Measurements from ENCODE around the gene ENTREP3. TPM values are rescaled to one million over a fixed set of nuclear protein-coding genes. Genes with fewer than 3 reads are reported as not detected.
"Not testable (repeated sequence)": the region's sequence is repeated elsewhere in the genome, so short reads cannot be mapped to it uniquely, and the experiment has no call there.

ENTREP3 gene
- total RNA-seq, 6 experiments from 2014 or later, result 7.2 to 13.0 (median 9.6) TPM

DNA sequence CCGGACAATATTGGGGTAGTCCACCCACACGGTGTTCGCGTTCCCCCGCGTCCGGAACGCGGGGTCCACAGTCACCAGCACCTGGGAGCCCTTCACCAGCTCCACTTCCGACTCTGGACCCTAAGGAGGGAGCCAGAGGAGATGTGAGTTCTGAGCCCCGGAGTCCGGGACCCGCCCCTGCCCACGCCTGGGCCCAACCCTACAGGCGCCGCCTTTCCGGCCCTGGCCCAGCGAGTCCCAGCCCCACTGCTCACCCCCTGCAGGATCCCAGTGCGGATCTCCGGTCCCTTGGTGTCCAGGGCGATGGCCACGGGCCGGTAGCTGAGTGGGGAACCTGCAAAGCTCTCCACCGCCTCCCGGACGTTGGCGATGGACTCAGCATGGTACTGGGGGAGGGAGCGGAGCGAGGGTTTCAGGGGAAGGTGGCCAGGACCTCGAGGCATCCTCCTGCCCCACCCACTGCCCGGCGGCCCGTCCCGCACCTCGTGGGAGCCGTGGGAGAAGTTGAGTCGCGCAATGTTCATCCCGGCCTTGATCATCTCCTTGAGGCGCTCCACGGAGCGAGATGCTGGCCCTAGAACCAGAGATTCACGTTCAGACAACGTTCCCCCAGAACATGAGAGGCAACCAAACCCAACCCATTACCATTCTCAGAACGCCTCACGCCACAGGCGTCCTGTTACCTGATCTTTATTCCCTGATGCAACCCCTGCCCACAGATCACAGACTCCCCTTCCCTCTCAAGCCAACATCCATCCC, 40.1 kb upstream of the ENTREP3 start:
- no peak overlapping the region for H3K27ac ChIP-seq
- no peaks in the 10 kb centered on the region for H3K27me3 ChIP-seq
- WGBS (ENCODE audit: insufficient coverage, low coverage, low lambda C conversion rate, missing lambda C conversion rate), result 50% methylated on average over 4 of the region's 47 CpGs
- H3K9me3 ChIP-seq, result no peaks in the 10 kb centered on the region
- H3K4me3 ChIP-seq, result no peak overlapping the region
- H3K36me3 ChIP-seq, result peaks cover 0 to 2% (median 0%) of the 10 kb centered on the region in 4 donors
- no peak for TF ChIP-seq POLR2A (IDR thresholded peaks at IDR 0.05)
- TF ChIP-seq, protein P1, sequence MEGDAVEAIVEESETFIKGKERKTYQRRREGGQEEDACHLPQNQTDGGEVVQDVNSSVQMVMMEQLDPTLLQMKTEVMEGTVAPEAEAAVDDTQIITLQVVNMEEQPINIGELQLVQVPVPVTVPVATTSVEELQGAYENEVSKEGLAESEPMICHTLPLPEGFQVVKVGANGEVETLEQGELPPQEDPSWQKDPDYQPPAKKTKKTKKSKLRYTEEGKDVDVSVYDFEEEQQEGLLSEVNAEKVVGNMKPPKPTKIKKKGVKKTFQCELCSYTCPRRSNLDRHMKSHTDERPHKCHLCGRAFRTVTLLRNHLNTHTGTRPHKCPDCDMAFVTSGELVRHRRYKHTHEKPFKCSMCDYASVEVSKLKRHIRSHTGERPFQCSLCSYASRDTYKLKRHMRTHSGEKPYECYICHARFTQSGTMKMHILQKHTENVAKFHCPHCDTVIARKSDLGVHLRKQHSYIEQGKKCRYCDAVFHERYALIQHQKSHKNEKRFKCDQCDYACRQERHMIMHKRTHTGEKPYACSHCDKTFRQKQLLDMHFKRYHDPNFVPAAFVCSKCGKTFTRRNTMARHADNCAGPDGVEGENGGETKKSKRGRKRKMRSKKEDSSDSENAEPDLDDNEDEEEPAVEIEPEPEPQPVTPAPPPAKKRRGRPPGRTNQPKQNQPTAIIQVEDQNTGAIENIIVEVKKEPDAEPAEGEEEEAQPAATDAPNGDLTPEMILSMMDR (IDR thresholded peaks at IDR 0.05), result no peak
- H3K4me1 ChIP-seq, result peaks cover 0 to 6% (median 0%) of the 10 kb centered on the region in 4 donors
- ATAC-seq (peak in 2 of 4 donors; percentile 6 to 11), DNase-seq (no peak)
- intact Hi-C loops (cut with DNase I), result no loop called here

DNA sequence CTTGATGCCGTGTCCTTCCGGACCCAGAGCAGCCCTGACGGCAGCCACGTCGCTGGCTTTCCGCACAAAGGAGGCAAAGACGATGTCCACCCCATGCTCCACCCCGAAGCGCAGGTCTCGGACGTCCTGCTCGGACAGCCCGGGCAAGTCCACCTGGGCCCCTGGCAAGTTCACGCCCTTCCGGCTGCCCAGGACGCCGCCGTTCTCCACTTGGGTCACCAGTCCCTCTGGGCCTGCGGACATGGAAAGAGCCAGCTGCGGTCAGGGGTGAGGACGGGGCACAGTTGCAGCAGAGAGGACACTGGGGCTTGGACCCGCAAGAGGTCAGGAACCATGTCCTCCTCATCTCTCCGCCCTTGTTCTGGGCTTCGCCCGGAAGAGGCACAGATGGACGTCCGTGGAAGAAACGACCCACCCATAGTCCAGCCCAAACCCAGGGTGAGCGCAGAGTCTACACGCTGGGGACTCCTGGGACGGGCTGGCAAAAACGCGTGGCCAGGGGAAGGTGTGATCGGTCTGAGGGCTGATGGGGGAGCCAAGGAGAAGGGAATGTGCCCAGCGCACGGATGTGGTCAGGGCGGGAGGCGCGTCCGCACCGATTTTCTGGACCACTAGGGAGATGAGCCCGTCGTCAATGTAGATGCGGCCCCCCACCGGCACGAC, 39.4 kb upstream of the ENTREP3 start:
- intact Hi-C loops (cut with DNase I), result no loop called here

DNA sequence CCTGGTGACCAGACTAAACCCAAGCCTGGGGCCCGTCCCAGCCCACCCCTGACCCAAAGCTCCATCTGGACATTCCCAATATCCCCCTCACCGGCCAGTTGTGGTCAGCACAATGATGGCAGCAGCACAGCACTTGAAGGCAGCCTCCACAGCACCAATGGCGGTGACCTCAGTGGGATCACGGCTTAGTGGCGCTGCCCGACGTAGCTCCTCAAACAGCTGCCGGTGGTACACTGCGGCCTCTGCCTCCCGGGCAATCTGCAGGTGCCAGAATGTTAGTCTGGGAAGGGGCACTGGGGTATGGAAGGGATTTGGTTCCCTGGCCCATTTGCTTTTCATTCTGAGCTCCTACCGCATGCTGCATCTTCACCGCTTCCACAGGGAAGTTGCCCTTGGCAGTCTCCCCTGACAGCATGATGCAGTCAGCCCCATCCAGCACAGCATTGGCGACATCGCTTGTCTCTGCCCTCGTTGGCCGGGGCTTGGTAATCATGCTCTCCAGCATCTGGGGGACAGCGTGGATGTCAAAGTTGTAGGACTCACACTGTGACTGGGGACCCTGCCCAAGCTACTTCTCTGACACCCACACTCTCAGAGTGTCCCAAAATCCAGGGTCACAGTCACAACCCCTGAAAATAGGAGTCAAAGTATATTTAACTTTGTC, 37.9 kb upstream of the ENTREP3 start:
- 80% methylated on average over 7 of the region's 17 CpGs for WGBS (ENCODE audit: insufficient coverage, low coverage, low lambda C conversion rate, missing lambda C conversion rate)
- H3K27ac ChIP-seq, result no peak overlapping the region
- no peaks in the 10 kb centered on the region for H3K9me3 ChIP-seq
- no peaks in the 10 kb centered on the region for H3K4me1 ChIP-seq
- H3K27me3 ChIP-seq, result no peaks in the 10 kb centered on the region
- peaks cover 0 to 2% (median 0%) of the 10 kb centered on the region in 4 donors for H3K36me3 ChIP-seq
- ATAC-seq, result no peak
- TF ChIP-seq, protein P1 (IDR thresholded peaks at IDR 0.05), result no peak
- TF ChIP-seq POLR2A (IDR thresholded peaks at IDR 0.05), result no peak
- intact Hi-C loops (cut with DNase I), result no loop called here
- DNase-seq, result no peak
- no peak overlapping the region for H3K4me3 ChIP-seq

More for the DNA sequence above, 39.4 kb upstream of the ENTREP3 start:
- WGBS (ENCODE audit: insufficient coverage, low coverage, low lambda C conversion rate, missing lambda C conversion rate), result 82% methylated on average over 16 of the region's 46 CpGs
- Histone ChIP-seq H3K27ac (no peak overlapping the region), H3K36me3 (peaks cover 0 to 2% (median 0%) of the 10 kb centered on the region in 4 donors), H3K4me1 (peaks cover 0 to 2% (median 0%) of the 10 kb centered on the region in 4 donors), H3K9me3 (no peaks in the 10 kb centered on the region), H3K4me3 (no peak overlapping the region), H3K27me3 (no peaks in the 10 kb centered on the region)
- DNase-seq, result no peak
- TF ChIP-seq, protein P1 (IDR thresholded peaks at IDR 0.05), result no peak
- TF ChIP-seq POLR2A (IDR thresholded peaks at IDR 0.05), result no peak
- ATAC-seq, result peak in 1 of 4 donors; percentile 13

DNA sequence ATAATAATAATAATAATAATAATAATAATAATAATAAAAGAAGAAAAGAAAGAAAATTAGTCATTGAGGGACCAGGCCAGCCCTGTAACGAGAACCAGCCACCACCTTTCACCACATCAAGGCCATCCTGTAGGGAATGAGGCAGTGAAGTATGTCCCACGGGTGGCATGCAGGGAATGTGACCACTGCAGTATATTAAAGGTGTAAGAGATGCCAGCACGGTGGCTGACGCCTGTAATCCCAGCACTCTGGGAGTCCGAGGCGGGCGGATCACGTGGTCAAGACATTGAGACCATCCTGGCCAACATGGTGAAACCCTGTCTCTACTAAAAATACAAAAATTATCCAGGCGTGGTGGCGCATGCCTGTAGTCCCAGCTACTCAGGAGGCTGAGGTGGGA, 35.7 kb upstream of the ENTREP3 start:
- ATAC-seq; H3K27ac ChIP-seq; intact Hi-C loops (cut with DNase I); H3K27me3 ChIP-seq; H3K4me3 ChIP-seq; DNase-seq; H3K36me3 ChIP-seq; H3K9me3 ChIP-seq; H3K4me1 ChIP-seq: not testable (repeated sequence)
- WGBS (ENCODE audit: insufficient coverage, low coverage, low lambda C conversion rate, missing lambda C conversion rate), result 88% methylated on average over 1 of the region's 10 CpGs
